ENCODE results near the gene RNF135. TPM values are rescaled to one million over a fixed set of nuclear protein-coding genes. Genes with fewer than 3 reads are reported as not detected.
A peak's percentile ranks its signal among the peaks of the same experiment; 100 is the strongest.

RNF135 gene
- total RNA-seq, 4 donors from 2014 or later, result 29.0 to 35.9 (median 32.8) TPM

- H3K4me1 ChIP-seq, result no peaks in the 10 kb centered on the region
- H3K36me3 ChIP-seq, result no peaks in the 10 kb centered on the region
- DNase-seq (ENCODE audit: low spot score in 2 of 2), result no peak
- H3K9me3 ChIP-seq, result no peaks in the 10 kb centered on the region
- H3K27ac ChIP-seq, result no peak overlapping the region
- TF ChIP-seq POLR2A (IDR thresholded peaks at IDR 0.05) (no peak), EP300 (IDR thresholded peaks at IDR 0.05) (no peak), CTCF (IDR thresholded peaks at IDR 0.05) (no peak), POLR2AphosphoS5 (IDR thresholded peaks at IDR 0.05) (no peak)
- WGBS, result 68% methylated on average over 9 of the region's 9 CpGs
- no peaks in the 10 kb centered on the region for H3K27me3 ChIP-seq
- H3K4me3 ChIP-seq, result no peak overlapping the region
Measured at GRCh38 chr17:30950669-30951399, 20.0 kb upstream of the RNF135 start.

GRCh38 chr17:30952638-30953393 is 18.0 kb upstream of the RNF135 start:
- Histone ChIP-seq H3K27ac (peak overlapping the region; percentile 24), H3K9me3 (no peaks in the 10 kb centered on the region), H3K36me3 (no peaks in the 10 kb centered on the region), H3K4me1 (no peaks in the 10 kb centered on the region), H3K4me3 (no peak overlapping the region), H3K27me3 (no peaks in the 10 kb centered on the region)
- WGBS, result 91% methylated on average over 9 of the region's 9 CpGs
- DNase-seq (ENCODE audit: low spot score in 2 of 2), result no peak
- no peak for TF ChIP-seq EP300 (IDR thresholded peaks at IDR 0.05)
- TF ChIP-seq POLR2AphosphoS5 (IDR thresholded peaks at IDR 0.05), result no peak
- no peak for TF ChIP-seq POLR2A (IDR thresholded peaks at IDR 0.05)
- TF ChIP-seq CTCF (IDR thresholded peaks at IDR 0.05), result no peak

GRCh38 chr17:30954046-30954830 is 16.6 kb upstream of the RNF135 start:
- no peaks in the 10 kb centered on the region for H3K36me3 ChIP-seq
- no peaks in the 10 kb centered on the region for H3K27me3 ChIP-seq

GRCh38 chr17:30956764-30957374 is 14.0 kb upstream of the RNF135 start:
- Histone ChIP-seq H3K4me1 (no peaks in the 10 kb centered on the region), H3K4me3 (no peak overlapping the region), H3K36me3 (no peaks in the 10 kb centered on the region), H3K27me3 (no peaks in the 10 kb centered on the region), H3K9me3 (no peaks in the 10 kb centered on the region), H3K27ac (peak overlapping the region; percentile 8)
- 55% methylated on average over 8 of the region's 8 CpGs for WGBS
- no peak for DNase-seq (ENCODE audit: low spot score in 2 of 2)
- TF ChIP-seq POLR2A (IDR thresholded peaks at IDR 0.05), result no peak
- TF ChIP-seq CTCF (IDR thresholded peaks at IDR 0.05), result no peak
- no peak for TF ChIP-seq EP300 (IDR thresholded peaks at IDR 0.05)
- TF ChIP-seq POLR2AphosphoS5 (IDR thresholded peaks at IDR 0.05), result no peak

More at GRCh38 chr17:30954046-30954830, 16.6 kb upstream of the RNF135 start:
- Histone ChIP-seq H3K4me1 (no peaks in the 10 kb centered on the region), H3K9me3 (no peaks in the 10 kb centered on the region), H3K4me3 (peak overlapping the region; percentile 10), H3K27ac (peak overlapping the region; percentile 59)
- 83% methylated on average over 6 of the region's 6 CpGs for WGBS
- no peak for DNase-seq (ENCODE audit: low spot score in 2 of 2)
- TF ChIP-seq EP300 (IDR thresholded peaks at IDR 0.05) (no peak), POLR2A (IDR thresholded peaks at IDR 0.05) (no peak), POLR2AphosphoS5 (IDR thresholded peaks at IDR 0.05) (no peak), CTCF (IDR thresholded peaks at IDR 0.05) (no peak)
